ENCODE results near the gene GADD45GIP1.

DNA sequence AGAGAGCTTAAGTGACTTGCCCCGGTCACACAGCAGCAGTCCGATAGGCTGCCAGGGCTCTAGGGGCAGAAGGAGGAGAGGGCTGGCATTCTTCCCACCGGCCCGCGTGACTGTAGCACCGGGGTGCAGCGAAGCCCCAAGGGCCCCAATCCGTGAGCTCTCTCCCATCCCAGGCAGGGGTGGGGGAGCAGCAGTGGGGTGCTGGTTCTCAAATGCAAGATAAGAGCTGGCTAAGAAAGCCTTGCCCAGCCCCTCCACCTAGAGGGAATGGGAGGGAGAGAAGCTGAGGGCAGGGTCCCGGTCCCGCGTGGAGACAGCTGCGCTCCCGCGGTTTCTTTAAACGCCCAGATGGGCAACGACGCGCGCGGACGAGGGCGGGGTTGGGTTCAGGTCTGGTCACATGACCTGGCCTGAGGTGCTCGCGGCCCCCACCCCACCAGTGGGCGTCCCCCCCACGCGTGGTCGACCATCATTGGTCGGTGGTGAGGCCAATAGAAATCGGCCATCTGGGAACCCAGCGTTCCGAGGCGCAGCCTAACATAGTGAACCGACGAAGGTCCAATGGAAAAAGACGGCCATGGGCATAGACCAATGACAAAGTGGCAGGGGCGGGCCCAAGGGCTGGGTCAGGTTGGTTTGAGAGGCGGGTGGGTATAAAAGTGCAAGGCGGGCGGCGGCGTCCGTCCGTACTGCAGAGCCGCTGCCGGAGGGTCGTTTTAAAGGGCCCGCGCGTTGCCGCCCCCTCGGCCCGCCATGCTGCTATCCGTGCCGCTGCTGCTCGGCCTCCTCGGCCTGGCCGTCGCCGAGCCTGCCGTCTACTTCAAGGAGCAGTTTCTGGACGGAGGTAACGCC is 18.9 kb downstream of the GADD45GIP1 start, which contains the start of gene CALR:
- TF ChIP-seq CTCF (conservative IDR thresholded peaks at IDR 0.05 in 1 of 2, IDR thresholded peaks at IDR 0.05 in 1 of 2; ENCODE audit: low read depth in 1 of 2, low read length in 2 of 2) (no peak), EZH2 (IDR thresholded peaks at IDR 0.05; ENCODE audit: low read length, missing control alignments) (no peak)
